Measurements from ENCODE around the gene OTOF.

DNA sequence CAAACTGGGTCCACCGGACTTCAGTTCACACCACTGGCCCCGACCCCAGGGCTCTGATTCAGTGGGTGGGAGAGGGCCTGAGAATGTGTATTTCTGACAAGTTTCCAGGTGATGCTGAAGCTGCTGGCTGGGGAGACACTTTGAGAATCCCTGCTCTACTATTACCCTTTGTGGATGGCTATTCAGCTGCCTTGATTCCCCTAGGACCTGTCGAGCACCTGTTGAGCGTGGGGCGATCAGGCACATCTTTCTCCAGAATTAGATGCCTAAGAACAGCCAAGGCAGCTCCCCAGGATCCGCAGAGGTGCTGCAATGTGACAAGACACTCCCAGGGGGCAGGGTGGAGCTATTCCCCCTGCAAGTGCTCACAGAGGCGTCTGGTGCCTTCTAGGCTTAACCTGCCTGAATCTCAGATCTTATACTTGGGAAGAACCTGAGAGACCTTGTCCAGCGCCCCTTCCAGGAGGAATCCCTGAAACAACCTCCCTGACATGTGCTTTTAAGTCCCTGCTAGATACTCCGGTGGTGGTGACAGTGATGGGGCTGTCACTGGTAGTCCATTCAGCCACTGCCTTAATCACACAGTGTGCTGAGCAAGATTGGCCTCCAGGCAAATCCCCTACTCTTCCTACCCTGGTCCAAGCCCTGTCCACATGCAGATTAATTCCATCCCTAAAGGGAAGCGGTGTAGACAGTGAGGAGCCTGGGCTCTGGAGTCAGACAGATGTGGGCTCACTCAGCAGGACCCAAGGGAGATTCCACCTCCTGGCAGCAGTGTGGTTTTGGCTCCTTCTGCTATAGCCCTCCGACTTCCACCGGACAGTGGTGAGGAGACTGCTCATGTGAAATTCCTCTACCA lies 43.4 kb upstream of the OTOF start:
- TF ChIP-seq, protein P1, sequence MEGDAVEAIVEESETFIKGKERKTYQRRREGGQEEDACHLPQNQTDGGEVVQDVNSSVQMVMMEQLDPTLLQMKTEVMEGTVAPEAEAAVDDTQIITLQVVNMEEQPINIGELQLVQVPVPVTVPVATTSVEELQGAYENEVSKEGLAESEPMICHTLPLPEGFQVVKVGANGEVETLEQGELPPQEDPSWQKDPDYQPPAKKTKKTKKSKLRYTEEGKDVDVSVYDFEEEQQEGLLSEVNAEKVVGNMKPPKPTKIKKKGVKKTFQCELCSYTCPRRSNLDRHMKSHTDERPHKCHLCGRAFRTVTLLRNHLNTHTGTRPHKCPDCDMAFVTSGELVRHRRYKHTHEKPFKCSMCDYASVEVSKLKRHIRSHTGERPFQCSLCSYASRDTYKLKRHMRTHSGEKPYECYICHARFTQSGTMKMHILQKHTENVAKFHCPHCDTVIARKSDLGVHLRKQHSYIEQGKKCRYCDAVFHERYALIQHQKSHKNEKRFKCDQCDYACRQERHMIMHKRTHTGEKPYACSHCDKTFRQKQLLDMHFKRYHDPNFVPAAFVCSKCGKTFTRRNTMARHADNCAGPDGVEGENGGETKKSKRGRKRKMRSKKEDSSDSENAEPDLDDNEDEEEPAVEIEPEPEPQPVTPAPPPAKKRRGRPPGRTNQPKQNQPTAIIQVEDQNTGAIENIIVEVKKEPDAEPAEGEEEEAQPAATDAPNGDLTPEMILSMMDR (IDR thresholded peaks at IDR 0.05): peak in 4 of 6 experiments; percentile 4 to 20 (median 11)
- no peak for TF ChIP-seq POLR2A (IDR thresholded peaks at IDR 0.05)
